Measurements from ENCODE around the gene FRRS1. TPM values are rescaled to one million over a fixed set of nuclear protein-coding genes. Genes with fewer than 3 reads are reported as not detected.
A peak's percentile ranks its signal among the peaks of the same experiment; 100 is the strongest.
"Not testable (repeated sequence)": the region's sequence is repeated elsewhere in the genome, so short reads cannot be mapped to it uniquely, and the experiment has no call there.

FRRS1 gene
- total RNA-seq, 1 donor from 2014 or later: 0.32 TPM

DNA sequence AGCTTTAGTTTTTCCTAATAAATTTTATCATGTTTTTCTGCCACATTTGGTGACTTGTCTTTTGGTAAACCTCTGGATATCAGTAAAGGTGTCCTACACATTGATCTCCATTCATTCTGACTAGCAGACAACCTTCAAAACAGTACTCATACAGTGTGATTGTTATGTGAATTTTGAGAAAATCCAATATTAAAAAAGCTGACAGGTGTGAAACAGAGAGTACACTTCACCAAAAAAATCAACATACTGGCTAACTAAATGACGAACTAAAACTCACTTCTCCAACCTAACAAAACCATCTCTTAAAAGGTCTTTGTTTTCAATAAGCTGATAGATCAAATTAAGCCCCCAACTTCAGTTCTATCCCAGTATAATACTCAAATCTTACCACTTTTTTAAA is 1.5 kb downstream of the FRRS1 start:
- peak overlapping the region in 1 of 2 donors; percentile 78 for H3K4me3 ChIP-seq
- peak overlapping the region in 1 of 2 donors; percentile 86 for H3K27ac ChIP-seq
- no peak for DNase-seq (ENCODE audit: low spot score in 2 of 2)
- H3K4me1 ChIP-seq: peaks cover 0 to 23% of the 10 kb centered on the region in 2 donors
- intact Hi-C loops (cut with DNase I): no loop called here
- H3K27me3 ChIP-seq: no peaks in the 10 kb centered on the region
- H3K36me3 ChIP-seq: no peaks in the 10 kb centered on the region
- no peaks in the 10 kb centered on the region for H3K9me3 ChIP-seq
- TF ChIP-seq, protein P1, sequence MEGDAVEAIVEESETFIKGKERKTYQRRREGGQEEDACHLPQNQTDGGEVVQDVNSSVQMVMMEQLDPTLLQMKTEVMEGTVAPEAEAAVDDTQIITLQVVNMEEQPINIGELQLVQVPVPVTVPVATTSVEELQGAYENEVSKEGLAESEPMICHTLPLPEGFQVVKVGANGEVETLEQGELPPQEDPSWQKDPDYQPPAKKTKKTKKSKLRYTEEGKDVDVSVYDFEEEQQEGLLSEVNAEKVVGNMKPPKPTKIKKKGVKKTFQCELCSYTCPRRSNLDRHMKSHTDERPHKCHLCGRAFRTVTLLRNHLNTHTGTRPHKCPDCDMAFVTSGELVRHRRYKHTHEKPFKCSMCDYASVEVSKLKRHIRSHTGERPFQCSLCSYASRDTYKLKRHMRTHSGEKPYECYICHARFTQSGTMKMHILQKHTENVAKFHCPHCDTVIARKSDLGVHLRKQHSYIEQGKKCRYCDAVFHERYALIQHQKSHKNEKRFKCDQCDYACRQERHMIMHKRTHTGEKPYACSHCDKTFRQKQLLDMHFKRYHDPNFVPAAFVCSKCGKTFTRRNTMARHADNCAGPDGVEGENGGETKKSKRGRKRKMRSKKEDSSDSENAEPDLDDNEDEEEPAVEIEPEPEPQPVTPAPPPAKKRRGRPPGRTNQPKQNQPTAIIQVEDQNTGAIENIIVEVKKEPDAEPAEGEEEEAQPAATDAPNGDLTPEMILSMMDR (IDR thresholded peaks at IDR 0.05): no peak

DNA sequence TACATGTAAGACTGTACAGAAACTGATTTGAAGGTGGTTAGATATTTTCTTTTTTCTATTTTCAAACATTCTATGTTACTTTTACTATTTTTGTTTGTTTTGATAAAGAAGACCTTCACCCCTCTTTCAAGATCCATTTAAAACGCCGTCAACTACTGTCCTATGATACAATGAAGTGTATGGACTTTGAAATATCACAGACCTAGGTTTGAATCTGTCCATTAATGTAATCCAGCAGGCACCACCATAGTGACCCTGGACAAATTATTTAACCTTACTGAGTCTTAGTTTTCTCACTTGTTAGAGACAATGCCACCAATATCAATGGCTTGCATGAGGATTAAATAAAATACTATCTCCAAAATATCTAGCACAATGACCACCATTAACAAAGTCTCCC is 2.0 kb downstream of the FRRS1 start:
- Histone ChIP-seq H3K27ac (peak overlapping the region in 1 of 2 donors; percentile 86), H3K4me3 (no peak overlapping the region), H3K4me1 (peaks cover 0 to 23% of the 10 kb centered on the region in 2 donors), H3K27me3 (no peaks in the 10 kb centered on the region), H3K36me3 (no peaks in the 10 kb centered on the region), H3K9me3 (no peaks in the 10 kb centered on the region)
- intact Hi-C loops (cut with DNase I): no loop called here
- DNase-seq (ENCODE audit: low spot score in 2 of 2): no peak
- TF ChIP-seq, protein P1 (IDR thresholded peaks at IDR 0.05): no peak

DNA sequence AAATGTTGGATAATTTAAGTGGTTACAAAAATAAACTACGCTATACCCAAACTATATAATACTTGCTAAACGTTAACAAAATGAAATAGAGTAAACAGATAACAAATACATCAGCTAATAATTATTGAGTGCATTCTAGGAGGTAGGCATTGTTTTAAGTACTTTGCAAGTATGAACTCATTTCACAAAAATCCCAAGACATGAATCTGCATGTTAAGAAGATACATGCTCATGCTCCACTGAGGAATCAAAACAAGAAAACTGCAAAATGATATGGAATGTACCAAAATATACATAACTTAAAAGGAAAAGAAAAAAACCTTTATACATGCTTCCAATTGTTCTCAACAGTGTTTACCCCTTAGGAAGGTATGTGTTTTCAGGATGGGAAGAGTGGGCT is 2.5 kb downstream of the FRRS1 start:
- intact Hi-C loops (cut with DNase I): no loop called here
- Histone ChIP-seq H3K27ac (no peak overlapping the region), H3K4me3 (no peak overlapping the region), H3K36me3 (no peaks in the 10 kb centered on the region), H3K9me3 (no peaks in the 10 kb centered on the region), H3K4me1 (peaks cover 0 to 23% of the 10 kb centered on the region in 2 donors), H3K27me3 (no peaks in the 10 kb centered on the region)
- DNase-seq (ENCODE audit: low spot score in 2 of 2): no peak
- TF ChIP-seq, protein P1 (IDR thresholded peaks at IDR 0.05): no peak

DNA sequence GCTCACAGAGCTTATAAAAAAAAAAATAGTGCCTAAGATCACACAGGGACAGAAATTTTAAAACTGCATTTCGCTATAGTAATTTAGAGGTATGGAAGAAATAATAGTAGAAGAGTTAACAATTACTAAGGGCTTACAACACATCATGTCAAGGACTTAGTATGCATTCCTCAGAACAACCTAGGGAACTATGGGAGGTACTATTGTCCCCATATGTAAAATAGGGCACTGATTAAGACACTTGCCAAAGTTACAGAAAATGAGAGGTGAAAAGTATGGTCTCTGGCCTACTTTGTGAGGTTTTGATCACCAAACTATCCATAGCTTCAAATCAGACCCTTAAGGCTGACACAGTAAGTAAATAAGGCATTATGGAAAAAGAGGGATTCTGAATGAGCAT is 4.7 kb downstream of the FRRS1 start:
- intact Hi-C loops (cut with DNase I): no loop called here
- no peaks in the 10 kb centered on the region for H3K36me3 ChIP-seq
- no peak for DNase-seq (ENCODE audit: low spot score in 2 of 2)
- TF ChIP-seq, protein P1 (IDR thresholded peaks at IDR 0.05): no peak
- no peaks in the 10 kb centered on the region for H3K9me3 ChIP-seq
- peaks cover 0 to 9% of the 10 kb centered on the region in 2 donors for H3K4me1 ChIP-seq
- H3K4me3 ChIP-seq: no peak overlapping the region
- peak overlapping the region; percentile 51 to 55 for H3K27ac ChIP-seq
- no peaks in the 10 kb centered on the region for H3K27me3 ChIP-seq

DNA sequence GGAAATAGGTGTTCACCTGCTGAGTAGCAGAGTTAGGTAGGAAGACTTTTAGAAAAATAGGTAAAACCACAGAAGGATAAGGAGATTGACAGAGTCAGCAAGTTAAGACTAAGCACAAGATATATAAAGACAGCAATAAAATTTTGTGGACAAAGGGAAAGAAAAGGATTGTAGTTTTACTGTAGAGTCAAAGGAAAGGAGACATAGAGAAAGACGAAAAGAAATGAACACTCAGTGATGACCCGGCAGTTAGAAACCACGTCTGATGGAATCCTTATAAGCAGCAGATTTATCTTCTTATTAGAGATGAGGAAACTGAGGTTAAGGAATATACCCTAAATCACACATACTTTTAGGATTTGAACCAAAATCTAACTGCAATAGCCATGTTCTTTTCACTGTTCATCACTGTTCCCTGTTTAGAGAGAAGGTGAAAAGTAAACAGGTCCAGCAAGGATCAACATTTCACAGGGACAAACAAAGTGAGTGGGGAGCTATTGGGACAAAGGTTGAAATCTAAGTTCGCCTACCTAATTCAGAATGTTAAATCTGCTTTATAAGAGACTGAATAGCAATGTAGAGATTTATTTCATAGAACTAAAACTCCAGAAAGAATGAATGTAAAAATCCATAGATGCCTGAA is 6.8 kb downstream of the FRRS1 start:
- no peaks in the 10 kb centered on the region for H3K36me3 ChIP-seq
- intact Hi-C loops (cut with DNase I): no loop called here
- no peaks in the 10 kb centered on the region for H3K27me3 ChIP-seq
- H3K9me3 ChIP-seq: no peaks in the 10 kb centered on the region
- DNase-seq (ENCODE audit: low spot score in 2 of 2): no peak
- TF ChIP-seq, protein P1 (IDR thresholded peaks at IDR 0.05): no peak
- peak overlapping the region in 1 of 2 donors; percentile 15 for H3K27ac ChIP-seq
- H3K4me3 ChIP-seq: no peak overlapping the region
- peaks cover 0 to 6% of the 10 kb centered on the region in 2 donors for H3K4me1 ChIP-seq

DNA sequence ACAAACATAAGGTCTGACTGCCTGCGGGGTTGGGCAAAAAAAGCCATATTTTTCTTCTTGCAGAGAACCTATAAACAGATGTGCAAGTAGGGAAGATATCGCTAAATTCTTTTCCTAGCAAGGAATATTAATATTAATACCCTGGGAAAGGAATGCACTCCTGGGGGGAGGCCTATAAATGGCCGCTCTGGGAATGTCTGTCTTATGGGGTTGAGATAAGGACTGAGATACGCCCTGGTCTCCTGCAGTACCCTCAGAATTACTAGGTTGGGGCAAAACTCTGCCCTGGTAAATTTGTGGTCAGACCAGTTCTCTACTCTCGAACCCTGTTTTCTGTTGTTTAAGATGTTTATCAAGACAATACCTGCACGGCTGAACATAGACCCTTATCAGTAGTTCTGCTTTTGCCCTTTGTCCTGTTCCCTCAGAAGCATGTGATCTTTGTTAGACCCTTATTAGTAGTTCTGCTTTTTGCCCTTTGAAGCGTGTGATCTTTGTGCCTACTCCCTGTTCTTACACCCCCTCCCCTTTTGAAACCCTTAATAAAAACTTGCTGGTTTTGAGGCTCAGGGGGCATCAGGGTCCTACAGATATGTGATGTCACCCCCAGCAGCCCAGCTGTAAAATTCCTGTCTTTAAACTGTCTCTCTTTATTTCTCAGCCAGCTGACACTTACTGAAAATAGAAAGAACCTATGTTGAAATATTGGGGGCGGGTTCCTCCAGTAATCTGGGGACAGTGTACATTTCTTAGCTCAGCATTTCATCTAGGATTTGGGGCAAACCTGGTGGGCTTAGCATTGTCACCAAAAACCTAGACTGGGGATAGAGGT is 7.5 kb downstream of the FRRS1 start:
- H3K9me3 ChIP-seq; DNase-seq (ENCODE audit: low spot score in 2 of 2); H3K4me1 ChIP-seq; intact Hi-C loops (cut with DNase I); H3K27me3 ChIP-seq; H3K36me3 ChIP-seq; H3K4me3 ChIP-seq: not testable (repeated sequence)
- peak overlapping the region in 1 of 2 donors; percentile 15 for H3K27ac ChIP-seq

All from ascending aorta (tissue), 2 donors.